GM23338 (cell line): ENCODE data around the gene ZBBX. TPM values are rescaled to one million over a fixed set of nuclear protein-coding genes. Genes with fewer than 3 reads are reported as not detected.

Source experiments
- CREB1 ChIP-seq: fragments of 250-450 bp; sonication (Bioruptor Pico); IDR thresholded peaks from 2 replicates; pipeline ENCODE4 v1.5.0; 2020; ENCODE audit warnings: low read depth, mild to moderate bottlenecking, moderate library complexity
- CTCF ChIP-seq, 2 experiments: fragments of 200-600 bp in 1 of 2; sonication (generic) in 1 of 2; conservative IDR thresholded peaks; 2 replicates each; pipeline versions ENCODE4 v1.5.1 to v1.6.1; 2016 to 2017; ENCODE audit warnings: antibody characterized with exemption in 2 of 2, low read depth in 2 of 2, mild to moderate bottlenecking in 2 of 2, moderate library complexity in 1 of 2
- EZH2 ChIP-seq: fragments of 200-600 bp; sonication (generic); IDR thresholded peaks from one replicate; pipeline ENCODE4 v1.8.0; 2017; ENCODE audit warnings: antibody characterized with exemption, mild to moderate bottlenecking, low read depth; ENCODE audit not compliant: unreplicated experiment
- JUNB ChIP-seq: IDR thresholded peaks from one replicate; pipeline ENCODE4 v1.6.1; 2016; ENCODE audit warnings: antibody characterized with exemption; ENCODE audit not compliant: unreplicated experiment
- NANOG ChIP-seq: IDR thresholded peaks from 2 replicates; pipeline ENCODE4 v1.6.1; 2016; ENCODE audit warnings: antibody characterized with exemption, borderline replicate concordance
- POLR2AphosphoS5 ChIP-seq: IDR thresholded peaks from 2 replicates; pipeline ENCODE4 v1.6.1; 2016; ENCODE audit warnings: antibody characterized with exemption, low read depth
- ZNF114 ChIP-seq: fragments of 250-450 bp; sonication (Bioruptor Pico); IDR thresholded peaks from 2 replicates; pipeline ENCODE4 v1.5.0; 2020; ENCODE audit warnings: mild to moderate bottlenecking, moderate library complexity
- ZNF462 ChIP-seq: fragments of 250-450 bp; sonication (Bioruptor Pico); IDR thresholded peaks from 2 replicates; pipeline ENCODE4 v1.5.0; 2020; ENCODE audit warnings: mild to moderate bottlenecking, moderate library complexity
- polyA plus RNA-seq: library from polyadenylated mRNA; unstranded; fragments of >200 nt; fragmentation: Nextera tagmentation; extraction: Ambion mirVana; gene quantifications from 2 replicates; pipeline ENCODE4 v1.2.1, GENCODE V29; 2016
- total RNA-seq: library from RNA; depleted of rRNA; stranded (reverse); fragments of >200 nt; shearing (Covaris generic); gene quantifications from 2 replicates; pipeline ENCODE4 v1.2.3, GENCODE V29; 2014
- TF ChIP-seq, protein P1 (sequence below): IDR thresholded peaks from 2 replicates; pipeline ENCODE4 v1.6.1; 2016; ENCODE audit warnings: antibody characterized with exemption
- TF ChIP-seq, protein P2 (sequence below): IDR thresholded peaks from one replicate; pipeline ENCODE4 v1.6.1; 2018; ENCODE audit warnings: antibody characterized with exemption; ENCODE audit not compliant: unreplicated experiment

Gene ZBBX
- total and polyA plus RNA-seq, 2 experiments from 2014 or later, result 0.90 to 1.1 TPM

DNA sequence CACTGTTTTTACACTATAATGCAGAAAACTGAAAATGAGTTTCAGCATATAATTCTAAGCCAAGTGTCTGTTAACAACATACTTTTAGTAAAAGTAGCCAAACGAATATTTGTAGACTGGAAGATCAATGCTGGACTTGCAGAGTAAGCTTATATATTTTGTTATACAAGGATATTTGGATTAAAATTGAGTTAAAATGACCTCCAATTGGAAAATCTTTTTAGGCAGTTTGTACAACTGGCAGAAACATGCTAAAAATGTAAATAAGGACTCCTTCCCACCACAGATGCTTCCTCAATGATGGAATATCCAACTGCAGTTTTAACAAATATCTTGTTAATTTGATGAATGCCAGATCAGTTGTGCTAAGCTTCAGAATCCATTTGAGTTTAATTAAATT is 25.3 kb downstream of the ZBBX start (continued):
- TF ChIP-seq ZNF462 (CRISPR knock-in tag) (no peak), ZNF114 (no peak), POLR2AphosphoS5 (no peak), JUNB (no peak), CTCF (conservative IDR thresholded peaks at IDR 0.05; ENCODE audit: low read depth in 2 of 2) (no peak), NANOG (no peak), EZH2 (no peak), CREB1 (CRISPR knock-in tag) (no peak)
- TF ChIP-seq, protein P1, sequence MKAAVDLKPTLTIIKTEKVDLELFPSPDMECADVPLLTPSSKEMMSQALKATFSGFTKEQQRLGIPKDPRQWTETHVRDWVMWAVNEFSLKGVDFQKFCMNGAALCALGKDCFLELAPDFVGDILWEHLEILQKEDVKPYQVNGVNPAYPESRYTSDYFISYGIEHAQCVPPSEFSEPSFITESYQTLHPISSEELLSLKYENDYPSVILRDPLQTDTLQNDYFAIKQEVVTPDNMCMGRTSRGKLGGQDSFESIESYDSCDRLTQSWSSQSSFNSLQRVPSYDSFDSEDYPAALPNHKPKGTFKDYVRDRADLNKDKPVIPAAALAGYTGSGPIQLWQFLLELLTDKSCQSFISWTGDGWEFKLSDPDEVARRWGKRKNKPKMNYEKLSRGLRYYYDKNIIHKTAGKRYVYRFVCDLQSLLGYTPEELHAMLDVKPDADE, result no peak
- TF ChIP-seq, protein P2, sequence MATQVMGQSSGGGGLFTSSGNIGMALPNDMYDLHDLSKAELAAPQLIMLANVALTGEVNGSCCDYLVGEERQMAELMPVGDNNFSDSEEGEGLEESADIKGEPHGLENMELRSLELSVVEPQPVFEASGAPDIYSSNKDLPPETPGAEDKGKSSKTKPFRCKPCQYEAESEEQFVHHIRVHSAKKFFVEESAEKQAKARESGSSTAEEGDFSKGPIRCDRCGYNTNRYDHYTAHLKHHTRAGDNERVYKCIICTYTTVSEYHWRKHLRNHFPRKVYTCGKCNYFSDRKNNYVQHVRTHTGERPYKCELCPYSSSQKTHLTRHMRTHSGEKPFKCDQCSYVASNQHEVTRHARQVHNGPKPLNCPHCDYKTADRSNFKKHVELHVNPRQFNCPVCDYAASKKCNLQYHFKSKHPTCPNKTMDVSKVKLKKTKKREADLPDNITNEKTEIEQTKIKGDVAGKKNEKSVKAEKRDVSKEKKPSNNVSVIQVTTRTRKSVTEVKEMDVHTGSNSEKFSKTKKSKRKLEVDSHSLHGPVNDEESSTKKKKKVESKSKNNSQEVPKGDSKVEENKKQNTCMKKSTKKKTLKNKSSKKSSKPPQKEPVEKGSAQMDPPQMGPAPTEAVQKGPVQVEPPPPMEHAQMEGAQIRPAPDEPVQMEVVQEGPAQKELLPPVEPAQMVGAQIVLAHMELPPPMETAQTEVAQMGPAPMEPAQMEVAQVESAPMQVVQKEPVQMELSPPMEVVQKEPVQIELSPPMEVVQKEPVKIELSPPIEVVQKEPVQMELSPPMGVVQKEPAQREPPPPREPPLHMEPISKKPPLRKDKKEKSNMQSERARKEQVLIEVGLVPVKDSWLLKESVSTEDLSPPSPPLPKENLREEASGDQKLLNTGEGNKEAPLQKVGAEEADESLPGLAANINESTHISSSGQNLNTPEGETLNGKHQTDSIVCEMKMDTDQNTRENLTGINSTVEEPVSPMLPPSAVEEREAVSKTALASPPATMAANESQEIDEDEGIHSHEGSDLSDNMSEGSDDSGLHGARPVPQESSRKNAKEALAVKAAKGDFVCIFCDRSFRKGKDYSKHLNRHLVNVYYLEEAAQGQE, result no peak
